Thyroid gland (tissue), 4 donors: ENCODE results near the gene VPS45. TPM values are rescaled to one million over a fixed set of nuclear protein-coding genes. Genes with fewer than 3 reads are reported as not detected.
A peak's percentile ranks its signal among the peaks of the same experiment; 100 is the strongest.

Source experiments
- DNase-seq, 2 donors: peaks; one replicate each; pipeline ENCODE4 v3.0.0-alpha.2; 2019
- H3K27ac ChIP-seq, 3 donors: fragments of 200-600 bp; sonication (generic); 1 replicate in 2 of 3; 2 replicates in 1 of 3; pipeline ENCODE4 v1.5.1; 2016 to 2019; ENCODE audit warnings: mild to moderate bottlenecking in 1 of 3, moderate library complexity in 1 of 3
- H3K27me3 ChIP-seq: fragments of 200-600 bp; sonication (generic); one replicate; pipeline ENCODE4 v1.5.1; 2019
- H3K36me3 ChIP-seq, 2 donors: fragments of 200-600 bp; sonication (generic); one replicate each; pipeline ENCODE4 v1.5.1; 2016 to 2019
- H3K4me1 ChIP-seq, 2 donors: fragments of 200-600 bp; sonication (generic); one replicate each; pipeline ENCODE4 v1.5.1; 2017 to 2019
- H3K4me3 ChIP-seq, 3 donors: fragments of 200-600 bp; sonication (generic); replicated peaks in 1 of 3; 1 replicate in 2 of 3; 2 replicates in 1 of 3; pipeline ENCODE4 v1.5.1; 2016; ENCODE audit warnings: mild to moderate bottlenecking in 1 of 3
- H3K9me3 ChIP-seq: fragments of 200-600 bp; sonication (generic); one replicate; pipeline ENCODE4 v1.5.1; 2017
- POLR2A ChIP-seq, 2 donors: fragments of 450-650 bp; IDR thresholded peaks; one replicate each; pipeline ENCODE4 v1.6.1; 2017; ENCODE audit warnings: antibody characterized with exemption in 2 of 2, mild to moderate bottlenecking in 2 of 2, moderate library complexity in 1 of 2
- WGBS, 2 donors: methylation state at CpG; one replicate each; pipeline ENCODE4 v1.1.5; 2017; 5-methylcytosine and 5-hydroxymethylcytosine counted together
- intact Hi-C: fragments of 100-400 bp; cut with DNase I; formaldehyde crosslinking; loops from one replicate; pipeline ENCODE4 v1.15.1; 2023
- total RNA-seq, 4 donors: library from RNA; depleted of rRNA; stranded (reverse); fragments of >200 nt; gene quantifications; one replicate each; pipeline ENCODE4 v1.2.3, GENCODE V29; 2016
- TF ChIP-seq, protein P1 (sequence below), 6 experiments: fragments of 200-600 bp in 3 of 6; fragments of 450-650 bp in 3 of 6; sonication (generic) in 3 of 6; IDR thresholded peaks; one replicate each; pipeline ENCODE4 v1.5.1; 2016 to 2019; ENCODE audit warnings: antibody characterized with exemption in 6 of 6, mild to moderate bottlenecking in 2 of 6, inconsistent platforms in 1 of 6, moderate library complexity in 1 of 6

VPS45 gene
- total RNA-seq, 4 donors from 2014 or later = 50.3 to 64.3 (median 57.1) TPM

DNA sequence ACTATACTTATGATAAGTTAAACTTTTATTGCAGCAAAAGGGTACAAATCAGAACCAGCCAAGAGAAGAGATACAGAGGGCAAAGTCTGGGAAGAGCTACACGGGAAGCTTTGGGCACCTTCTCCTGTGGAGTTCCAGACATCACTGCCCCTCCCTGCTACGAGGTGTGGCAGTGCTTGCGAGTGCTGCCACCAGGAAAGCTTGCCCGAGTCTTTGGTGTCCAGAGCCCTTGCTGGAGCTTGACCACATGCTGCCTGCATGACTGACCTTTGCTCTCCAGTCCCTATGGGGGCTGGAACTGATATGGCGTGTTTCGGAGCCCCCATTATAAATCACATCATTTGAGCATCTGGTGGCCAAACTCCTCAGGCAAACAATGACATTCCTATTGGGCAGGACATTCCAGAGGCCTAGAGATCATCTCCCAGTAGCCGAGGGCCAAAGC lies 105.6 kb downstream of the VPS45 start:
- Histone ChIP-seq H3K27me3 (no peaks in the 10 kb centered on the region), H3K27ac (no peak overlapping the region), H3K4me3 (no peak overlapping the region), H3K4me1 (no peaks in the 10 kb centered on the region), H3K9me3 (no peaks in the 10 kb centered on the region), H3K36me3 (no peaks in the 10 kb centered on the region)
- 79 to 81% methylated on average over 7 of the region's 7 CpGs for WGBS, 2 donors
- DNase-seq = no peak
- intact Hi-C loops = loop anchor here (5.0 kb wide), 1 partner anchor 116 kb away; no protein-coding TSS in a partner anchor
- TF ChIP-seq POLR2A (IDR thresholded peaks at IDR 0.05) = no peak
- TF ChIP-seq, protein P1, sequence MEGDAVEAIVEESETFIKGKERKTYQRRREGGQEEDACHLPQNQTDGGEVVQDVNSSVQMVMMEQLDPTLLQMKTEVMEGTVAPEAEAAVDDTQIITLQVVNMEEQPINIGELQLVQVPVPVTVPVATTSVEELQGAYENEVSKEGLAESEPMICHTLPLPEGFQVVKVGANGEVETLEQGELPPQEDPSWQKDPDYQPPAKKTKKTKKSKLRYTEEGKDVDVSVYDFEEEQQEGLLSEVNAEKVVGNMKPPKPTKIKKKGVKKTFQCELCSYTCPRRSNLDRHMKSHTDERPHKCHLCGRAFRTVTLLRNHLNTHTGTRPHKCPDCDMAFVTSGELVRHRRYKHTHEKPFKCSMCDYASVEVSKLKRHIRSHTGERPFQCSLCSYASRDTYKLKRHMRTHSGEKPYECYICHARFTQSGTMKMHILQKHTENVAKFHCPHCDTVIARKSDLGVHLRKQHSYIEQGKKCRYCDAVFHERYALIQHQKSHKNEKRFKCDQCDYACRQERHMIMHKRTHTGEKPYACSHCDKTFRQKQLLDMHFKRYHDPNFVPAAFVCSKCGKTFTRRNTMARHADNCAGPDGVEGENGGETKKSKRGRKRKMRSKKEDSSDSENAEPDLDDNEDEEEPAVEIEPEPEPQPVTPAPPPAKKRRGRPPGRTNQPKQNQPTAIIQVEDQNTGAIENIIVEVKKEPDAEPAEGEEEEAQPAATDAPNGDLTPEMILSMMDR (IDR thresholded peaks at IDR 0.05) = no peak

DNA sequence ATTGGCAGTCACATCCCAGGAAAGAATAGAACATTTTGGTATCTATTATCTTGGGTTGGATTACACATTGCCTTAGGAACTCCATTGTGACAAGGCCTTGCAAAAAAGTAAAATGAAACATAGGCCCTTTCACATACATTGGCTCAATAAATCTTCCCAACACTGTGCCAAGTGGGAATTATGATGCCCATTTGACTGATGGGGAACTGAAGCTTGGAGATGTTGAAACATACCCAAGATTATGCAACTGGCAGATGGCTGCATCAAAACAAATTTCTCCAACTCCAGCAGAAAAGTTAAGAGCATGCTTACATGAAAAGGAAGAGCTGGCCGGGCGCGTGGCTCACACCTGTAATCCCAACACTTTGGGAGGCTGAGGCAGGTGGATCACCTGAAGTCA lies 109.0 kb downstream of the VPS45 start:
- Histone ChIP-seq H3K27me3 (no peaks in the 10 kb centered on the region), H3K27ac (no peak overlapping the region), H3K9me3 (no peaks in the 10 kb centered on the region), H3K4me1 (no peaks in the 10 kb centered on the region), H3K36me3 (no peaks in the 10 kb centered on the region), H3K4me3 (no peak overlapping the region)
- TF ChIP-seq, protein P1 (IDR thresholded peaks at IDR 0.05) = no peak
- TF ChIP-seq POLR2A (IDR thresholded peaks at IDR 0.05) = no peak
- WGBS, 2 donors = 94 to 95% methylated on average over 3 of the region's 3 CpGs
- DNase-seq = no peak
- intact Hi-C loops = no loop called here

DNA sequence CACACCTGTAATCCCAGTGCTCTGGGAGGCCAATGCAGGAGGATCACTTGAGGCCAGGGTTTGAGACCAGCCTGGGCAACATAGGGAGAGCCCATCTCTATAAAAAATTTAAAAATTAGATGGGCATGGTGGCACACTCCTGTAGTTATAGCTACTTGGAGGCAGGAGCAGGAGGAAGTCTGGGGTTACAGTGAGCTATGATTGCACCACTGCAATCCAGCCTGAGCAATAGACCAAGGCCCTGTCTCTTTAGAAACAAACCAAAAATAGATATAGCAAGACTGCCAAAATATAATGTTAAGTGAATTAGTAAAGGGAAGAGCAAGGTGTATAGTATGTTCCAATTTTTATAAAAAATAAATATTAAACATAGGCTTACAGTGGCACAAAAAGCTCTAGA lies 111.0 kb downstream of the VPS45 start:
- Histone ChIP-seq H3K27me3 (no peaks in the 10 kb centered on the region), H3K9me3 (no peaks in the 10 kb centered on the region), H3K4me1 (peaks cover 0 to 12% of the 10 kb centered on the region in 2 donors), H3K4me3 (no peak overlapping the region), H3K27ac (no peak overlapping the region), H3K36me3 (no peaks in the 10 kb centered on the region)
- no peak for DNase-seq
- intact Hi-C loops = no loop called here
- no peak for TF ChIP-seq POLR2A (IDR thresholded peaks at IDR 0.05)

DNA sequence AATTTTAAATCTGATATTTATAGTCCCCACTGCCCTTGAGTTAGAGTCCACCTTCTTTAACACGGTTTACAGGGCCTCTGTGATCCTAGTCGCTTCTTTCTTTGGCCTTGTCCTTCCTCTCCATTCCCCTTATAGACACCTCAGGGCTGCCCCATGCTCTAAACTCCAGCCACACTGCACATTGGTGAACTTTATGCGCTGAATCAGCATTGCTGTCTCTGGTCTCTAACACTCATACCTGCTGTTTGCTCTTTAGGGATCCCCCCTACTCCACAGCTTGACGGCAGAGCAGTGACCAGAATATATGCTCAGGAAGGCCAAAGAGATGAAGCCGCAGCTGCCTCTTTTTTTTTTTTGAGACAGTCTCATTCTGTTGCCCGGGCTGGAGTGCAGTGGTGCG lies 112.3 kb downstream of the VPS45 start:
- Histone ChIP-seq H3K9me3 (no peaks in the 10 kb centered on the region), H3K36me3 (no peaks in the 10 kb centered on the region), H3K27me3 (no peaks in the 10 kb centered on the region), H3K27ac (no peak overlapping the region), H3K4me1 (peaks cover 0 to 12% of the 10 kb centered on the region in 2 donors), H3K4me3 (no peak overlapping the region)
- WGBS, 2 donors = 93 to 94% methylated on average over 7 of the region's 7 CpGs
- intact Hi-C loops = no loop called here
- TF ChIP-seq POLR2A (IDR thresholded peaks at IDR 0.05) = no peak
- TF ChIP-seq, protein P1 (IDR thresholded peaks at IDR 0.05) = no peak
- no peak for DNase-seq

DNA sequence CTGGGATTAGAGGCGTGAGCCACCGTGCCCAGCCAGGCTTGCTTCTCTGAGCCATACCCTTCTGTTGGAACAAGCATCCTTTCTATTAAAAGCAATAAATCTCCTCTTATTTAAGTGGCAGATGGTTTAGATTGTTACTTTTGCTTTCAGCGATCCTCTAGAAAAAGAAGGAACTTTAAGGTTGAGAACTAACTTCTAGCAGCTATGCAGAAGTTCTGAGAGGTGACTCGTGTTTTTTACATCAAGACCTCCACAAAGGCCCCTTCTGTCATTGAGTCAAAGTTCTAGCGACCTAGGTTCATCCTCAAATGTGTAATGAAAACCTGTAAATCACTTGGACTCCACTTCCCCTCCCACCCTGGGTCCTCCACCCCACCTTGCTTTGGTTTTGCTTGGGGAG lies 112.9 kb downstream of the VPS45 start:
- no peaks in the 10 kb centered on the region for H3K9me3 ChIP-seq
- TF ChIP-seq, protein P1 (IDR thresholded peaks at IDR 0.05) = no peak
- TF ChIP-seq POLR2A (IDR thresholded peaks at IDR 0.05) = no peak
- H3K4me3 ChIP-seq = no peak overlapping the region
- no peak overlapping the region for H3K27ac ChIP-seq
- 76 to 86% methylated on average over 5 of the region's 5 CpGs for WGBS, 2 donors
- H3K27me3 ChIP-seq = no peaks in the 10 kb centered on the region
- no peak for DNase-seq
- intact Hi-C loops = no loop called here
- H3K36me3 ChIP-seq = no peaks in the 10 kb centered on the region
- H3K4me1 ChIP-seq = peaks cover 0 to 12% of the 10 kb centered on the region in 2 donors

DNA sequence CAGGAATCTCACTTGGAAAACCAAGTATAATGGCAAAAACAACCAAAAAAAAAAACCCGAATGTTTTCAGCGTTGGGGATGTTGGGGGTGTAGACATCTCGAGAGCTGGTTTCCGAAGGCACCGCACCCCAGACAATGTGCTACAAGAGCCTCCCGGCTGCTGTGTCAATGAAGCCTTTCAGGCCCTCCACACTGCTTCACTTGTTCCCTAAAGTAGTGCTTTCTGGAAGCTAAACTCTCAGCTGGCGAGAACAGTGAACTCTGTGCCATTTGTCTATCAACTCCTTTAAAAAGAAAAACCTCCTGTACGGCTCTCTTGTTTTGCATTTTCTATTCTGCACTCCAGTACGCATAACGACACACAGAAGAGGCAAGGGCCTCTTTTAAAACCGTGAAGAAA lies 114.7 kb downstream of the VPS45 start:
- intact Hi-C loops = no loop called here
- H3K4me3 ChIP-seq = no peak overlapping the region
- DNase-seq = peak; percentile 57 to 68
- H3K36me3 ChIP-seq = no peaks in the 10 kb centered on the region
- no peaks in the 10 kb centered on the region for H3K9me3 ChIP-seq
- peak overlapping the region; percentile 14 to 61 (median 52) for H3K27ac ChIP-seq
- TF ChIP-seq, protein P1 (IDR thresholded peaks at IDR 0.05) = no peak
- no peak for TF ChIP-seq POLR2A (IDR thresholded peaks at IDR 0.05)
- no peaks in the 10 kb centered on the region for H3K27me3 ChIP-seq
- H3K4me1 ChIP-seq = peaks cover 0 to 12% of the 10 kb centered on the region in 2 donors
- whole genome bisulfite sequencing, 2 donors = 28 to 39% methylated on average over 11 of the region's 11 CpGs
